AG09319 (cell line): ENCODE data around the gene ATAD3C.
"Not testable (repeated sequence)": the region's sequence is repeated elsewhere in the genome, so short reads cannot be mapped to it uniquely, and the experiment has no call there.

Experiments
- DNase-seq: peaks from one replicate; pipeline ENCODE4 v3.0.0-alpha.2; 2010; ENCODE audit warnings: low read depth; ENCODE audit errors: extremely low read depth
- CTCF ChIP-seq: IDR thresholded peaks from 2 replicates; pipeline ENCODE4 v1.5.1; 2011; ENCODE audit warnings: low read depth, mild to moderate bottlenecking, inconsistent platforms, low read length, moderate library complexity

Gene ATAD3C

GRCh38 chr1:1439546-1440261 is 9.8 kb upstream of the ATAD3C start:
- no peak for DNase-seq
- TF ChIP-seq CTCF: no peak

GRCh38 chr1:1440262-1441001 is 9.1 kb upstream of the ATAD3C start:
- no peak for DNase-seq
- TF ChIP-seq CTCF: no peak

GRCh38 chr1:1441002-1441888 is 8.2 kb upstream of the ATAD3C start:
- no peak for DNase-seq
- TF ChIP-seq CTCF: peak; percentile 77

GRCh38 chr1:1442069-1442770 is 7.3 kb upstream of the ATAD3C start:
- DNase-seq: no peak

GRCh38 chr1:1446631-1447030 is 2.9 kb upstream of the ATAD3C start:
- not testable (repeated sequence) for DNase-seq

More at GRCh38 chr1:1442069-1442770, 7.3 kb upstream of the ATAD3C start:
- TF ChIP-seq CTCF: no peak

GRCh38 chr1:1450616-1451015 is 1.1 kb downstream of the ATAD3C start:
- not testable (repeated sequence) for DNase-seq

- no peak for DNase-seq
- TF ChIP-seq CTCF: no peak
These were observed 2.3 kb downstream of the ATAD3C start for GRCh38 chr1:1451696-1452364.

GRCh38 chr1:1452365-1452739 is 2.9 kb downstream of the ATAD3C start:
- not testable (repeated sequence) for DNase-seq
